22Rv1 (cell line): Measurements from ENCODE around the gene NPAS2.

Experiments used
- ZFX ChIP-seq: fragments of 450-650 bp; IDR thresholded peaks from 2 replicates; pipeline ENCODE4 v1.6.1; 2017; ENCODE audit warnings: antibody characterized with exemption, borderline replicate concordance
- TF ChIP-seq, protein P1 (sequence below): fragments of 450-650 bp; IDR thresholded peaks from 2 replicates; pipeline ENCODE4 v1.5.1; 2017; ENCODE audit warnings: mild to moderate bottlenecking

DNA sequence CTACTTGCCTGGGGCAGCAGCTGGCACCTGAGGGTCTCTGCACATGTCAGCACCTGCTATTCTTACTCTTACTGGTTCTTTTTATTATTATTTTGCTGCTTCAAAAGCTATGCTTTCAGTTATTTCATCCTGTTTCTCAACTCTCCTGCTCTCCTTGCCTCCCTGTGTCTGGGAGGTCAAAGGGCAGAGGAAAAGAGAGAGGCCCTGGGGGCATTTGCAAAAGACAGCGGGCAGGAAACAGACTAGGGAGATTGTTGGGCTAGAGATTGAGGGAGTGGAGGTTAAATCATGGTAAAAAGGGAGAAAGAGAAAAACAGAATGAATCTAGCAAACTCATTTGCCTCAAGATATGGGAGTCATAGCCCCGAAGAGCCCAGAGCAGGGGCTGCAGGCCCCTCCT, 161.1 kb downstream of the NPAS2 start:
- TF ChIP-seq, protein P1, sequence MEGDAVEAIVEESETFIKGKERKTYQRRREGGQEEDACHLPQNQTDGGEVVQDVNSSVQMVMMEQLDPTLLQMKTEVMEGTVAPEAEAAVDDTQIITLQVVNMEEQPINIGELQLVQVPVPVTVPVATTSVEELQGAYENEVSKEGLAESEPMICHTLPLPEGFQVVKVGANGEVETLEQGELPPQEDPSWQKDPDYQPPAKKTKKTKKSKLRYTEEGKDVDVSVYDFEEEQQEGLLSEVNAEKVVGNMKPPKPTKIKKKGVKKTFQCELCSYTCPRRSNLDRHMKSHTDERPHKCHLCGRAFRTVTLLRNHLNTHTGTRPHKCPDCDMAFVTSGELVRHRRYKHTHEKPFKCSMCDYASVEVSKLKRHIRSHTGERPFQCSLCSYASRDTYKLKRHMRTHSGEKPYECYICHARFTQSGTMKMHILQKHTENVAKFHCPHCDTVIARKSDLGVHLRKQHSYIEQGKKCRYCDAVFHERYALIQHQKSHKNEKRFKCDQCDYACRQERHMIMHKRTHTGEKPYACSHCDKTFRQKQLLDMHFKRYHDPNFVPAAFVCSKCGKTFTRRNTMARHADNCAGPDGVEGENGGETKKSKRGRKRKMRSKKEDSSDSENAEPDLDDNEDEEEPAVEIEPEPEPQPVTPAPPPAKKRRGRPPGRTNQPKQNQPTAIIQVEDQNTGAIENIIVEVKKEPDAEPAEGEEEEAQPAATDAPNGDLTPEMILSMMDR = no peak
- TF ChIP-seq ZFX = no peak
